Measurements from ENCODE around the gene ABCA7. TPM values are rescaled to one million over a fixed set of nuclear protein-coding genes. Genes with fewer than 3 reads are reported as not detected.

Gene ABCA7
- polyA plus RNA-seq, 6 donors from 2014 or later: 9.4 to 22.5 (median 11.1) TPM

DNA sequence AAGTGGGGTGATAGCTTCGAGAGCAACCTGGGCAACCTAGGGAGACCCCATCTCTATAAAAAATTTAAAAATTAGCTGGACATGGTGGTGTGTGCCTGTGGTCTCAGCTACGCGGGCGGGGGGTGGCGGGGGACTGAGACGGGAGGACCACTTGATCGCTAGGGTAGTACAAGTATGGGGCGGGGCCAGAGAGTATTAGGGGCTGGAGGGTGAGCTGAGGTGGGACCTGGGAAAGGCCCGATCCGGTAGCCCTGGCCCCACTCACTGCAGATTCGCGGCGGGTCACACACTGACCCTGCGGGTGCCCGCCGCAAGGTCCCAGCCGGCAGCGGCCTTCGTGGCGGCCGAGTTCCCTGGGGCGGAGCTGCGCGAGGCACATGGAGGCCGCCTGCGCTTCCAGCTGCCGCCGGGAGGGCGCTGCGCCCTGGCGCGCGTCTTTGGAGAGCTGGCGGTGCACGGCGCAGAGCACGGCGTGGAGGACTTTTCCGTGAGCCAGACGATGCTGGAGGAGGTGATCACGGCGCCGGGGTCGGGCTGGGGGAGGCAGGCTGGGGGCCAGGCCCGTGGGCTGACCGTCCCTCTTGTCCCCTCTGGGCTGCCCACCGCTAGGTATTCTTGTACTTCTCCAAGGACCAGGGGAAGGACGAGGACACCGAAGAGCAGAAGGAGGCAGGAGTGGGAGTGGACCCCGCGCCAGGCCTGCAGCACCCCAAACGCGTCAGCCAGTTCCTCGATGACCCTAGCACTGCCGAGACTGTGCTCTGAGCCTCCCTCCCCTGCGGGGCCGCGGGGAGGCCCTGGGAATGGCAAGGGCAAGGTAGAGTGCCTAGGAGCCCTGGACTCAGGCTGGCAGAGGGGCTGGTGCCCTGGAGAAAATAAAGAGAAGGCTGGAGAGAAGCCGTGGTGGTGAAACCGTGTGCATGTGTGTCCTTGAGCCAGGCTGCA lies 25.0 kb downstream of the ABCA7 start:
- H3K36me3 Mint-ChIP-seq: peaks cover 6 to 9% of the 10 kb centered on the region in 2 donors
- peak overlapping the region; percentile 55 to 97 (median 80) for H3K4me3 Mint-ChIP-seq
- ATAC-seq (ENCODE audit: low read depth in 2 of 2) (peak; percentile 28 to 41), DNase-seq (peak; percentile 58)
- peaks cover 0 to 2% (median 0%) of the 10 kb centered on the region in 7 donors for H3K9me3 Mint-ChIP-seq
- H3K27me3 Mint-ChIP-seq: no peaks in the 10 kb centered on the region
- H3K4me1 Mint-ChIP-seq: peaks cover 30 to 45% (median 41%) of the 10 kb centered on the region in 3 donors
- peak overlapping the region in 3 of 6 donors; percentile 56 to 84 (median 65) for H3K27ac Mint-ChIP-seq

DNA sequence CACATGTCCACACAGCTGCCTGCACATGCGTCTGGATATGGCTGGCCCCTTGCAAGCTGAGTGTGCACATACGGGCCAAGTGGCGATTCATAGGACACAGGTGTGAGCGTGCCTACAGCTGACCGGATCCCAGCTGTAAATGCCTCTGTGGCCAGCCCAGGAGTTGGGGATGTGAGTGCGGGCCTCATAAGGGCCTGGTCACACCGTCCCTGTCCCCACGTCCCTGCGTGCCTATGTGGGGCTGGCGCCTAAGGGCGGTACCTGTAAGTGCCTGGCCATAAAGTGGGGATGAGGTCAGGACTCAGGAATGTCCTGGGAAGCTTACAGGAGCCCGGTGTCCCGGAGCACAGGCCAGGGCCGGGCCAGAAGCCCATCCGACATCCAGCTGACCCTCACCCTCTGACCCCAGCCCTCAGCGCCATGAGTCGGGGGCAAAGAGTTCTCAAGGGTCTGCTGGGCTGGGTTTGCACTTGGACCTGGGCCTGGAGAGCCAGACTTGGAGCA lies 25.8 kb downstream of the ABCA7 start:
- no peak for DNase-seq
- Mint-ChIP-seq H3K27ac (peak overlapping the region in 4 of 6 donors; percentile 65 to 90 (median 87)), H3K9me3 (peaks cover 0 to 2% (median 0%) of the 10 kb centered on the region in 7 donors), H3K27me3 (no peaks in the 10 kb centered on the region), H3K36me3 (peaks cover 6 to 9% of the 10 kb centered on the region in 2 donors), H3K4me1 (peaks cover 33 to 45% (median 41%) of the 10 kb centered on the region in 3 donors), H3K4me3 (peak overlapping the region; percentile 50 to 97 (median 80))
- no peak for ATAC-seq (ENCODE audit: low read depth in 2 of 2)

DNA sequence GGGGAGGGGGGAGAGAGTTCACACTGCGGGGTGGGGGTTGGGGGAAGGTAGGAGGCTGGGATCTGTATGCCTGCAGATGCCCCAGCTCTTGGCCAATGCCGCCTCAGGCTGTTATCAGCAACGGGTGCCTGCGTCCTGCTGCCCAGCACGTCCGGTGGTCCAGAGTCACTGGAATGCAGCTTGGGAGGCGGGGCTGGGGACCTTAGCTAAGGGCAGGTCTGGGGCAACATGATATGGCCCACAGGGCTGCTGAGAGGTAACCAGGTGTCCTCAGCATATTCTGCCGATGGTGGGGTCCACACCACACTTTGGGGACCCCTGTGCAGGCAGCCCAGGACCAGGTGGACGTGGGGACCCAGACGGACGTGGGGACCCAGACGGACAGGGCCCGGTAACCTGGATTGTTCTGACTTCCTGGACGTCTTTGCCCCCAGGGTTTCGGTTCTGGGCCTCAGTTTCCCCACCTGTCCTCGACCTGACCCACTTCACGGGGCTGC lies 26.4 kb downstream of the ABCA7 start:
- peak overlapping the region; percentile 74 to 97 (median 86) for H3K4me3 Mint-ChIP-seq
- no peaks in the 10 kb centered on the region for H3K27me3 Mint-ChIP-seq
- peaks cover 33 to 45% (median 41%) of the 10 kb centered on the region in 3 donors for H3K4me1 Mint-ChIP-seq
- ATAC-seq (ENCODE audit: low read depth in 2 of 2) (no peak), DNase-seq (no peak)
- H3K36me3 Mint-ChIP-seq: peaks cover 6 to 9% of the 10 kb centered on the region in 2 donors
- peak overlapping the region in 3 of 6 donors; percentile 90 to 92 (median 92) for H3K27ac Mint-ChIP-seq
- H3K9me3 Mint-ChIP-seq: peaks cover 0 to 2% (median 0%) of the 10 kb centered on the region in 7 donors

DNA sequence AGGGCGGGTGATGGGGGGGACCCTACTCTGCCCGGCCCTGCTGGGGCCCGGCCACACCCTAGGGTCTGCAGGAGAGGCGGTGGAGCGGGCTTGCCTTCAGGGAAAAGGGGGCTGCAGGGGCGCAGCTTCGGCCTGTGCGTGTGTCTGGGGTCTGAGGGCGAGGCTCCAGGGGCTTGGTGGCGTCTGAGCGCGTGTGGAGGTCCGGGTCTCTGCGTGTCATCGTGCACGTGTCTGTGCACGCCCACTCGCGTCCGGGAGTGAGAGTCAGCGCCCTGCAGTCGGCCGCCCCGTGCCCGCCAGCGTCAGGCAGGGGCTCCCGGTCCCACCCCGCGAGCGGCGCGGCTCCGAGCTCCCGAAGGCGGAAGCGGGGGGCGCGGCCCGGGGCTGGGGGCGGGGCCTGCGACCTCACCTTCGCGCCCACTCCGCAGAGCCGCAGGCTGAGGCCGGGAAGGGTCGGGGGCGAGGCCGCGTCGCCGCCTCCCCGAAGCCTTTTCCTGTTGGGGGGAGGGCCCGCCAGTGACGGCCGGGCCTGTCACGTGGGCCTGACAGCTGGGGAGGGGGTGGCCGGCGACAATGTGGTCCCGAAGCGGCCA lies 26.9 kb downstream of the ABCA7 start, which contains the start of gene ARHGAP45:
Gene ARHGAP45 (plus strand): TSS at position 420 of the 593 bp plus-strand sequence. CDS start 239 bp downstream, outside the sequence.
- ATAC-seq (ENCODE audit: low read depth in 2 of 2) (peak; percentile 54), DNase-seq (peak; percentile 84)
- H3K36me3 Mint-ChIP-seq: peaks cover 6 to 12% of the 10 kb centered on the region in 2 donors
- peak within 1 kb of the TSS; percentile 92 to 99 (median 96) for H3K27ac Mint-ChIP-seq
- peaks cover 0 to 2% (median 0%) of the 10 kb centered on the region in 7 donors for H3K9me3 Mint-ChIP-seq
- H3K4me3 Mint-ChIP-seq: peak within 1 kb of the TSS; percentile 81 to 99 (median 96)
- no peaks in the 10 kb centered on the region for H3K27me3 Mint-ChIP-seq
- peaks cover 36 to 48% (median 45%) of the 10 kb centered on the region in 3 donors for H3K4me1 Mint-ChIP-seq

DNA sequence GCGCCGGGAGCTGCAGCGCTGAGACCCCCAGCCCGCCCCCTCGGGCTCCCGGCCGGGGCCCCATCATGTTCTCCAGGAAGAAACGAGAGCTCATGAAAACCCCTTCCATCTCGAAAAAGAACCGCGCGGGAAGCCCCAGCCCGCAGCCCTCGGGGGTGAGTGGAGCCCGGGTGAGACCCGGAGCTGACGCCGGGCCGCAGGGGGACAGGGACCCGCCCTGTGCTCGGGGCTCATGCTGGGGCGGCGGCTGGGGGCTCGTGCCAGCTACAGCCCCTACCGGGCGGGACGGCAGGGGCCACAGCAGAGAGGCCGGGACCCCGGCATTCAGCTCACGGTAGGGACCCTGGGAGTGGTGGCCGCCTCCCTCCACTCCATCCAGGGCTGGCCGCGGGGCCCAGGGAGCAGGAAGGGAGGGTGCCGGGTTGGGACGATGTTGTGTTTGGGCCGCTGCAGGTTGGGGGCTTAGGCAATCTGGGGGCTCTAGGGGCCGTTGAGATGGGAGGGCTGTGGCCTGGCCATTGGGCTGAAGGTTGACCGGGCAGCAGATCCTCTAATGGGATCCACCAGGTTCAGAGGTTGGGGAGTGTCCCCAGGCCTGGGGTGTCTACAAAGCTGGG lies 27.5 kb downstream of the ABCA7 start:
- Mint-ChIP-seq H3K27me3 (no peaks in the 10 kb centered on the region), H3K4me1 (peaks cover 42 to 51% (median 50%) of the 10 kb centered on the region in 3 donors), H3K9me3 (peaks cover 0 to 2% (median 0%) of the 10 kb centered on the region in 7 donors), H3K27ac (peak overlapping the region; percentile 92 to 99 (median 96)), H3K36me3 (peaks cover 6 to 18% of the 10 kb centered on the region in 2 donors), H3K4me3 (peak overlapping the region; percentile 81 to 99 (median 96))
- peak; percentile 62 to 68 for ATAC-seq (ENCODE audit: low read depth in 2 of 2)
- DNase-seq: peak; percentile 76

DNA sequence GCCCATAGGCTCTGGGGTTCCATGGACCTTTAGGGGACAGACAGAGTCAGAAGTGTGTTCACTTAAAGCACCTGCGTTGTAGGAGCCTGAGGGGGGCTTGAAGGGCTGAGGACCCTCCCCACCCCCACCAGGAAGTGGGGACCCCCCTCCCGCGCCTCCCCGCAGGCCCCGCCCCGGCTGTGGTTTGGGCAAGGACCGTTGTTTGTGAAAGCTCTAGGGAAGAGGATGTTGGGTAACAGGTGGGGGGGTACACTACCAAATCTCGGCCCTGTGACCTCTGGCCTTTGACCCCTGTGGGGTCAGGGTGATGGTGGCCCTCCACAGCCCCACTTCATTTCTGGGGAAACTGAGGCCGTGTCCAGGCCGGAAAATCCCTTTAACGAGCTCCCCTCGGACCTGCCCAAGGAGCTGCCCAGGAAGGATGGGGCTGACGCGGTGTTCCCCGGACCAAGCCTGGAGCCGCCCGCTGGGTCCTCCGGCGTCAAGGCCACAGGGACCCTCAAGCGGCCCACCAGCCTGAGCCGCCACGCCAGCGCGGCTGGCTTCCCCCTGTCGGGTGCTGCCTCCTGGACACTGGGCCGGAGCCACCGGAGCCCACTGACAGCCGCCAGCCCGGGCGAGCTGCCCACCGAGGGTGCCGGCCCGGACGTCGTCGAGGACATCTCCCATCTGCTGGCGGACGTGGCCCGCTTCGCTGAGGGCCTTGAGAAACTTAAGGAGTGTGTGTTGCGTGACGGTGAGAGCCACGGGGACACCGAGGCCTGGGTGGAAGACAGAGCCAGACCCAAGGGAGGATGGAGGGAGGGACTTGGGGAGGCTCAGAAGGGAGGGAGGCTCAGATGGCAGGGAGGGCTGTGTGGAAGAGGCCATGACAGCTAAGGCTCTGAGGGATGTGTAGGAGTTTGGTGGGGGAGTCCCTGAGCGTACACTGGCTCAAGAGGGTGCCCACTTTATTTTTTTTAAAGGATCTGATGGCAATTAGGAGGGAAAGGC lies 28.4 kb downstream of the ABCA7 start:
- Mint-ChIP-seq H3K4me3 (peak overlapping the region; percentile 81 to 99 (median 96)), H3K27me3 (no peaks in the 10 kb centered on the region), H3K4me1 (peaks cover 47 to 55% (median 50%) of the 10 kb centered on the region in 3 donors), H3K36me3 (peaks cover 6 to 22% of the 10 kb centered on the region in 2 donors), H3K27ac (peak overlapping the region; percentile 92 to 99 (median 97)), H3K9me3 (peaks cover 0 to under 1% (median 0%) of the 10 kb centered on the region in 7 donors)
- DNase-seq: peak; percentile 52
- peak; percentile 10 for ATAC-seq (ENCODE audit: low read depth in 2 of 2)

DNA sequence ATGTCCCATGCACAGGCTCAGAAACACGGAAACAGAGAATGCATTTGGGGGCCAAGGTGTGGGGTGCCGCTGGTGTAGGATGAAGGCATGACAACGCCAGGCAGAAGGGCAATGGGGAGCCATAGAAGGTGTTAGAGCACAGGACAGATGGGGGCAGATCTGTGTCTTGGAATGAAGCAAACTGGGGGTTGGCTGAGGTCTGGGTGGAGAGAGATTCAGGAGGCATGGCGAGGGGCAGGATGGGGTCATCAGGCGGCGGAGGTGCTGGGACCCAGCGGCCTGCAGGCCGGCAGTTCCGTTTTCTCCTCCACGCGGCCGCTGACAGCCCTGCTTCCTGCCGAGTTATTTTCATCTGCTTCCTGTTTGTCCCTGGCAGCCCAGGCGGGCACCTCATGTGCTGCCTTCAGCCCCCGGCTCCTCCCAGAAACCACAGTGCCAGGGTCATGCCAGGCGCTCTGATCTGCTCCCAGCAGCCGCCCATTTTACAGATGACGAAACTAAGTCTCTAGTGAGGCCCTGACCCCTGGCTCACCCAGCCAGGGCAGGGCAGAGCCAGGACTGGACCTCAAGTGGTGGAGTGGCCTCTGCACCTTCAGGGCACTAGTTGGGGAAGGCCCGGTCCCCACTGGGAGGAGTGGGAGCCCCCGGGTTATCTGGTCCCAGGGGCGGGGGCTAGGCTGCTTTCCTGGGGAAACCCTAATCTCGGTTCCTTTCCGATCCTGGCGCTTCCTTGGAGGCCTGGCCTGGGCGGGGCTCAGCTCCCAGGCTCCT lies 29.3 kb downstream of the ABCA7 start:
- Mint-ChIP-seq H3K4me1 (peaks cover 42 to 57% (median 53%) of the 10 kb centered on the region in 3 donors), H3K27ac (peak overlapping the region; percentile 61 to 98 (median 96)), H3K9me3 (no peaks in the 10 kb centered on the region), H3K36me3 (peaks cover 6 to 22% of the 10 kb centered on the region in 2 donors), H3K4me3 (peak overlapping the region; percentile 81 to 98 (median 96)), H3K27me3 (no peaks in the 10 kb centered on the region)
- ATAC-seq (ENCODE audit: low read depth in 2 of 2): peak; percentile 35 to 39
- peak; percentile 78 for DNase-seq

DNA sequence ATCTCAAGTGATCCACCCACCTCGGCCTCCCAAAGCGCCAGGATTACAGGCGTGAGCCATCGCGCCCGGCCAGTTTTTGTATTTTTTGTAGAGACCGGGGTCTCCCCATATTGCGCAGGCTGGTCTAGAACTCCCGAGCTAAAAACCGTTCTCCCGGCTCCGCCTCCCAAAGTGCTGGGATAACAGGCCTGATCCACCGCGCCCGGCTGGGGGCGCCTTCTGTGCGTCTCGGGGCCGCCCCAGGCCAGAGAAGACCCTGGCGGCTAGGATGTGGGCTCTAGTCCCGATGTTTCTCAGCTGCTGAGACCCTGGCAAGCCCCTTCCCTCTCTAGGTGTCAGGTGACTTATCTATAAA lies 30.6 kb downstream of the ABCA7 start:
- H3K27me3 Mint-ChIP-seq: no peaks in the 10 kb centered on the region
- peak overlapping the region in 2 of 6 donors; percentile 57 to 96 for H3K27ac Mint-ChIP-seq
- peaks cover 6 to 22% of the 10 kb centered on the region in 2 donors for H3K36me3 Mint-ChIP-seq
- DNase-seq: no peak
- H3K9me3 Mint-ChIP-seq: no peaks in the 10 kb centered on the region
- ATAC-seq (ENCODE audit: low read depth in 2 of 2): no peak
- H3K4me3 Mint-ChIP-seq: peak overlapping the region in 5 of 8 donors; percentile 15 to 91 (median 53)
- peaks cover 33 to 53% (median 50%) of the 10 kb centered on the region in 3 donors for H3K4me1 Mint-ChIP-seq

DNA sequence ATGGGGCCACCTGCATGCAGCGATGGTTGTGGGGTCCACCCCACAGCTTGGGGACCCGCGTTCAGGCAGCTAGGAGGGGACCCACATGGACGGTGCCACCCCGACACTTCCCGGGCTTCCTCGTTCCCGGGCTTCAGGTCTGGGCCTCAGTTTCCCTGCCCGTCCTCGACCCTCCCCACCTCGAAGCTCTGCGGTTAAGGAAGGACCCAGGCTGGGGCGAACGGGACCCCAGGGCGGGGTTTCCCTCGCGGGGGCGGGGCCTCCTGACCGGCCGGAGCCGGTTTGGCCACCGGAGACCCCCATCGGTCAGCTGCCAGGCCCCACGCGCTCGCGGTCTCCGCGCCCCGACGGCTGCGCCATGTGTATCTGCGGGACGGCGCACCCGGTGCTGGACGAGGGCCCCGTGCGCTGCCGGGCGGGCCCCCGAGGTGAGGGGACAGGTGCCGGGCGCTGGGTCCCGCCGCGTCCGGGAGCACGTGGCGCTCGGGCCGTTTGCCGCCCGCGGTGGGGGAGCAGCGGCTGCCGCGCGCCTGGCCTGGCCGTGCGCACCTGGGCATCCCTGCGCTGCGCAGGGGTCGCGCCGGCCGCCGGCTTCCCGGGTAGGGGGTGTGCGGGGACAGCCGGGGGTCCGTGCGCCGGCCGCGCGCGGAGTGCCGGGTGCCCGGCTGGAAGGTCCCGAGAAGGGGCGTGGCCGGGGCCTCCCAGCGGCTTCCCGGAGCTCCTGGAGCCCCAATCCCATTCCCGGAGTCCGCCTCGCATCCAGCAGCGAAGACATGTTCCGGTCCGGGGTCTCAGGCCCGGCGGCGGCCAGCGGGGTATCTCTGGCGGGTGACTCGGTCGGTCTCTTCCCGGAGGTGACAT lies 31.3 kb downstream of the ABCA7 start:
- Mint-ChIP-seq H3K36me3 (peaks cover 6 to 22% of the 10 kb centered on the region in 2 donors), H3K4me3 (peak overlapping the region in 6 of 8 donors; percentile 60 to 82 (median 74)), H3K27ac (peak overlapping the region in 3 of 6 donors; percentile 26 to 91 (median 69)), H3K9me3 (no peaks in the 10 kb centered on the region), H3K27me3 (no peaks in the 10 kb centered on the region), H3K4me1 (peaks cover 35 to 53% (median 48%) of the 10 kb centered on the region in 3 donors)
- no peak for DNase-seq
- ATAC-seq (ENCODE audit: low read depth in 2 of 2): no peak

DNA sequence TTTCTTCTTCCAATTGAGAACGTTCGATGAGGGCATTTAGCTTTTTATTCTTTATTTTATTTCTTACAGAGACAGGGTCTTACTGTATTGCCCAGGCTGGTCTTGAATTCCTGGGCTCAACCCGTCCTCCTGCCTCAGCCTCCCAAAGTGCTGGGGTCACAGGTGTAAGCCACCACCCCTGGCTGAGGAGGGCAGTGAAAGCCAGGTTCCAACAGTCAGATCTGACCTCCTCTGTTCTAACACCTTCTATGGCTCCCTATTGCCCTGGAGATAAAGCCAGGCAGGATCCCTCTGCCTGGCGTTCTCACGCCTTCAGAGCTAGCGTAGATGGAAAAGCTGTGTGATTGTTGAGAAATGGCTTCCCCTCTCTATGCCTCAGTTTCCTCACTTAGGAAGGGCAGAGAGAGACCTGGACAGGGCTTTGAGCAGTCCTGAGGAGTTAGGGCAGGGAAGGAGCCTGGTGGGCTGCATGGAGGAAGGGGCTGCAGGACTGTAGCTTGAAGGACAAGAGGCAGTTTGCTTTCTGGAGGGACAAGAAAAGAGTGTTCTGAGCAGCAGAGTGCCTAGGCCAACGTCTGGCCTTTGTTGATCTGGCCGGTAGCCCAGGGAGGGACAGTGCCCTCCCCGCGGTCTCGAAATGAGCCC lies 32.6 kb downstream of the ABCA7 start:
- no peak for ATAC-seq (ENCODE audit: low read depth in 2 of 2)

More for the DNA sequence above, 32.6 kb downstream of the ABCA7 start:
- Mint-ChIP-seq H3K36me3 (peaks cover 11 to 22% of the 10 kb centered on the region in 2 donors), H3K9me3 (no peaks in the 10 kb centered on the region), H3K4me3 (peak overlapping the region in 7 of 8 donors; percentile 50 to 79 (median 73)), H3K4me1 (peaks cover 39 to 64% (median 56%) of the 10 kb centered on the region in 3 donors), H3K27ac (peak overlapping the region in 4 of 6 donors; percentile 44 to 91 (median 78)), H3K27me3 (no peaks in the 10 kb centered on the region)
- DNase-seq: no peak
